Fibroblast of skin of scalp (primary cell): ENCODE measurements around the gene RALA.
"Not testable (repeated sequence)": the region's sequence is repeated elsewhere in the genome, so short reads cannot be mapped to it uniquely, and the experiment has no call there.

Experiments used
- DNase-seq: peaks from one replicate; pipeline ENCODE4 v3.0.0-alpha.2; 2013

The RALA gene

GRCh38 chr7:39688611-39689480 lies 65.5 kb downstream of the RALA start:
- DNase-seq: peak; percentile 56

GRCh38 chr7:39691821-39692220 lies 68.4 kb downstream of the RALA start:
- DNase-seq: peak; percentile 20

- DNase-seq: not testable (repeated sequence)
Measured at GRCh38 chr7:39693086-39693485, 69.7 kb downstream of the RALA start.

DNA sequence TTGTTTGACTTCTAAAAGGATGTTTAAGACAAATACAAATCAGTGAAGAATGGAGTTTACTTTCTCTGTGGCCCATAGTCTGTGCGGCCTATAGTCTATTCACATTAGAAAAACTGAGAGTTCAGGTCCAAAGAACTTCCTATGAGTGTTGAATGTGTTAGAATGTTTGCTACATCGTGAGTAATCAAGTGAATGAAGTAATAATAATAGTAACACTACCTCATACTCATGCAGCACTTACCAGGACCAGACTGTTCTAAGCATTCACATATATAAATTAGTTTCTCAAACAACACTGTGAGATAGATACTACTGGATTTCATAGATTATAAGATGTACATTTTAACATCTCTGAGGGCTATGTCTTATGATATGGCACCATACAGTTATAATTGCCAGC lies 70.4 kb downstream of the RALA start:
- no peak for DNase-seq

GRCh38 chr7:39695852-39696586 lies 72.6 kb downstream of the RALA start:
- no peak for DNase-seq

GRCh38 chr7:39696631-39697030 lies 73.3 kb downstream of the RALA start:
- DNase-seq: no peak

DNA sequence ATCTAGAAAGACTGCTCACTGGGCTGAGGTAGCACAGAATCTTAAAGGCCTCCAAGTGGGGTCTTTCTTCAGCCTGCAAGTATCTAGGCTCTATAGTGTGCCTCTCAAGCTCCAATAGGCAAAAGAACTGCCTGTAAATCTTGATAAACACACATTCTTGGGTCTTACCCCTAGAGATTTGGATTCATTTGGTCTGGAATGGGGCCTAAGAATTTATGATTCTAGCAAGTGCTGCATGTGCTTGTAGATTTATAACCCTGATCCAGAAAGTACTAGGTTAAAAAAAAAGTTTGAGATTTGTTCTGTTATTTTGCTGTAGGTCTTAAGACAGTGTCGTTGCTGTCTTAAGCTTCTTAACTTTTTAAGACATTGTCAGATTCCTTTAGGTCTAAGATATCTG lies 74.1 kb downstream of the RALA start:
- peak; percentile 34 for DNase-seq

GRCh38 chr7:39700165-39700564 lies 76.8 kb downstream of the RALA start:
- DNase-seq: no peak

- no peak for DNase-seq
Measured at GRCh38 chr7:39700932-39701331, 77.6 kb downstream of the RALA start.

GRCh38 chr7:39702133-39702532 lies 78.8 kb downstream of the RALA start:
- DNase-seq: peak; percentile 41

DNA sequence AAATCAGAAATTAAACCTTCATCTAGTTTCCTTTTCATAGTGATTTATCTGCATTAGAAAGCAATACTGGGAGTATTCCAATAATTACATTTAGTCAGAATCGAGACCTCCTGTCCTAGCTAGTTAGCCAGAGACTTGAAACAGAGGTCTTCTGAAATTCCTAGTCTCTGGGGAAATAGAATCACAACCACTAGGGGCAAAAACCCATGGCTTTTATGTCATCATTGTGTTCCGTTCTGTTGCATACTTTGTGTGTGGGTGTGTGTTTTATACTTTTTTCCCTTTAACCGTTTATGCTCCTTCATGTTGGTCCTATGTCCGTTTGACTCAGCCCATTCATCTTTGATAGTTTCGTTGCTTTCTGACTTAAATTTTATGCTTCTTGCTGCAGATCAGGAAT lies 79.8 kb downstream of the RALA start:
- DNase-seq: peak; percentile 18

DNA sequence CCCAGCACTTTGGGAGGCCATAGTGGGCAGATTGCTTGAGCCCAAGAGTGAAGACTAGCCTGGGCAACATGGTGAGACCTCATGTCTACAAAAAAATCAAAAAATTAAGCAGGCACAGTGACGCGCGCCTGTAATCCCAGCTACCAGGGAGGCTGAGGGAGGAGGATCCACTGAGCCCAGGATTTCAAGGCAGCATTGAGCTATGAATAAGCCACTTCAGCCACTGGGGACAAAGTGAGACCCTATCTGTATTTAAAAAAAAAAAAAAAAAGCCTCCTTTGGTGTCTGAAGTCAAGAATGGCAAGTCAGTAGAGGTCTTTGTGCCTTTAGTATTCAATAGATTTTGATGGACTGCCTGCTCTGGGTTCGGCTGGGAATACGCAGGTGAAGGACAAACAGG lies 85.7 kb downstream of the RALA start:
- DNase-seq: no peak

GRCh38 chr7:39709768-39710311 lies 86.5 kb downstream of the RALA start:
- peak; percentile 45 for DNase-seq

DNA sequence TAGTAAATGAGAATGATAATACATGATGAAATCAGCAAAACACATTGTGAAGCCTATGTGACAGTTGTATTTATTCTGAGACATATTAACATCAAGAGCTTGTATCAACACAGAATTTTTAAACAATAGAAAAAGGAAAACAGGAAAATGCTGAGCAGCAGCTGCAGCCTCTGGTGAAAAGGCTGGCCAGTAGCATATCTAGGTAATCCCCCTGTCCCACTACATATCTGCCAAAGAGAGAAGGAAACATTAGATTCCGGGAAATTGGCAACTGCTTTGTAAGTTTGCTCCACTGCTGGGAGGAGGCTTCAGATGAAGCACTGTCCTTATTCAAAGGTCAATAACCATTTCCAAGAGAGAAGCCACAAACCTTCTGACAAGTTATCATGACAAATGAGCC lies 89.4 kb downstream of the RALA start:
- DNase-seq: no peak

DNA sequence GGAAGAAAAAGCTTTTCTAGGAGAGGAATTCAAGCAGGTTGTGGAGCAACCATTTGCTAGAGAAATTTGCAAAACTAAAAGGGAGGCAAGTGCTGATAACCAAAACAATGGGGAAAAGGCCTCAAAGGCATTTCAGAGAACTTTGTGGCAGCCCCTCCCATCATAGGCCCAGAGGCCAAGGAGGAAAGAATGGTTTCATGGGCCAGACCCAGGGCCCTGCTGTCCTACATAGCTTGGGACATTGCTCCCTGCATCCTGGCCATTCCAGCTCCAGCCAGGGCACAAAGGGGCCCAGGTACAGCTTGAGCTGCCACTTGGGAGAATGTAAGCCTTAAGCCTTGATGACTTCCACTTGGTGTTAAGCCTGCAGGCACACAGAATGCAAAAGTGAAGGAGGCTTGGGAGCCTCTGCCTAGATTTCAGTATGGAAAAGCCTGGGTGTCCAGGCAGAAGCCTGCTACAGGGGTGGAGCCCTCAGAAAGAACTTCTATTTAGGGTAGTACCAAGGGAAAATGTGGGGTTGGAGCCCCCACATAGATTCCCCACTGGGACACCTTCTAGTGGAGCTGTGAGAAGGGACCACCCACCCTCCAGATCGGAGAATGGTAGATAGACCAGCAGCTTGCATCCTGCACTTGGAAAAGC lies 91.2 kb downstream of the RALA start:
- DNase-seq: no peak

GRCh38 chr7:39720586-39720985 lies 97.2 kb downstream of the RALA start:
- peak; percentile 33 for DNase-seq

- no peak for DNase-seq
Measured at GRCh38 chr7:39721345-39721744, 98.0 kb downstream of the RALA start.

DNA sequence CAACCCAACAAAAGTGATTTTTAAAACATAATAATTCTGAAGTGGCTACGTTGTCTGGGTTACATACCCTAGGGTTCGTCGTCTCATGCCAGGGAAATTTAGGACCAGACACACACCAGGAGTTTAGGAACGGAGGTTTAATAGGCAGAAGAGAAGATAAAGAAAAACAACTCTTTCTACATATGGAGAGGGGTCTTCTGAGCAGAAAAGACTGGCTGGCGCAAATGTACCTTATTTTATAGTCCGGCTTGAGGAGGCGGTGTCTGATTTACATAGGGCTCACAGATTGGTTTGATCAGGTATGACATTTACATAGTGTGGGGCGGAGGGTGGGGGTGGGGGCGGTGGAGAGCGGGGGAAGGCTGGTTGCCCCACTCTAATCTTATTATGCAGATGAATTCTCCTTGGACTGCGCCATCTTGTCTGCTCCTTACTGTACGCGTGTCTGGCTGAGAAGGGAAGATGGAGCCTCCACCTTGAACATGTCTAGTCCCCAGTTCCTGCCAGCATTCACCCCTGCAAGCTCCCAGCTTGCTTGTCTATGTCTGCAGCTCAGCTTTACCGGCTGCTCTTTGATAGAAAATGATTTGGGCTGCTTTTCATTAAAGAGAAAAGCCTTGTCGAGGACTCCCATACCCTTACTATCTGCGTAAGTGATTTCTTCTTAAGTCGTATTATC lies 98.7 kb downstream of the RALA start:
- DNase-seq: no peak

GRCh38 chr7:39727231-39728012 lies 104.0 kb downstream of the RALA start:
- no peak for DNase-seq

- peak; percentile 98 for DNase-seq
Measured at GRCh38 chr7:39732837-39733804, 109.7 kb downstream of the RALA start.
